Transverse colon (tissue), 3 donors: ENCODE measurements around the gene SCMH1.

Source experiments
- POLR2A ChIP-seq: fragments of 450-650 bp; IDR thresholded peaks from one replicate; pipeline ENCODE4 v1.6.1; 2016; ENCODE audit warnings: antibody characterized with exemption, mild to moderate bottlenecking, moderate library complexity
- TF ChIP-seq, protein P1 (sequence below), 5 experiments: fragments of 200-600 bp in 3 of 5; fragments of 450-650 bp in 2 of 5; sonication (generic) in 3 of 5; IDR thresholded peaks; 1 replicate in 2 of 5; 2 replicates in 3 of 5; pipeline ENCODE4 v1.5.1; 2016 to 2017; ENCODE audit warnings: antibody characterized with exemption in 5 of 5, inconsistent platforms in 3 of 5, mild to moderate bottlenecking in 2 of 5, moderate library complexity in 1 of 5

DNA sequence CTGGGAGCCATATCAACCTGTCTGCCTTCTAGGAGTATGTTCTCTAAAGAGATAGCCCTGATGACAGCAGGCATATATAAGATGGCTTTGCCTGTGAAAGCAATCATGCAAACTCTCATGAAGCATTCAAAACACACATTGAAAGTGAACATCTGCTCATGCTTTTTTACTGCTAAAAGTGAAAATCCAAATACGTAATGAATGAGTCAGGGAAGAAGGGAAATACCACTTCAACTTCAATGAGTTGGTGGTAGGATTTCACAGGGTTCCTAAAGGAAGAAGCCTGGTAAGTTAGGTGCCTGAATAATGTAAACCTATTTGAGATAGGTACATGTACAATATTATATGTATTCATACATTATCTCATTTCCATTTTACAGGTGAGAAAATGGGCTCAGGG lies 170.1 kb downstream of the SCMH1 start:
- TF ChIP-seq, protein P1, sequence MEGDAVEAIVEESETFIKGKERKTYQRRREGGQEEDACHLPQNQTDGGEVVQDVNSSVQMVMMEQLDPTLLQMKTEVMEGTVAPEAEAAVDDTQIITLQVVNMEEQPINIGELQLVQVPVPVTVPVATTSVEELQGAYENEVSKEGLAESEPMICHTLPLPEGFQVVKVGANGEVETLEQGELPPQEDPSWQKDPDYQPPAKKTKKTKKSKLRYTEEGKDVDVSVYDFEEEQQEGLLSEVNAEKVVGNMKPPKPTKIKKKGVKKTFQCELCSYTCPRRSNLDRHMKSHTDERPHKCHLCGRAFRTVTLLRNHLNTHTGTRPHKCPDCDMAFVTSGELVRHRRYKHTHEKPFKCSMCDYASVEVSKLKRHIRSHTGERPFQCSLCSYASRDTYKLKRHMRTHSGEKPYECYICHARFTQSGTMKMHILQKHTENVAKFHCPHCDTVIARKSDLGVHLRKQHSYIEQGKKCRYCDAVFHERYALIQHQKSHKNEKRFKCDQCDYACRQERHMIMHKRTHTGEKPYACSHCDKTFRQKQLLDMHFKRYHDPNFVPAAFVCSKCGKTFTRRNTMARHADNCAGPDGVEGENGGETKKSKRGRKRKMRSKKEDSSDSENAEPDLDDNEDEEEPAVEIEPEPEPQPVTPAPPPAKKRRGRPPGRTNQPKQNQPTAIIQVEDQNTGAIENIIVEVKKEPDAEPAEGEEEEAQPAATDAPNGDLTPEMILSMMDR (IDR thresholded peaks at IDR 0.05), result no peak
- no peak for TF ChIP-seq POLR2A
